Measurements from ENCODE around the gene TLE3. TPM values are rescaled to one million over a fixed set of nuclear protein-coding genes. Genes with fewer than 3 reads are reported as not detected.

The TLE3 gene
- total RNA-seq, 4 donors from 2014 or later: 39.1 to 275 (median 71.6) TPM

GRCh38 chr15:70064441-70064840, 33.3 kb downstream of the TLE3 start:
- intact Hi-C loops (cut with DNase I): no loop called here
- no peak for DNase-seq
- Histone ChIP-seq H3K4me3 (replicated peaks in 1 of 3) (no peak overlapping the region), H3K4me1 (peaks cover 37 to 68% of the 10 kb centered on the region in 2 donors), H3K27ac (peak overlapping the region in 1 of 3 donors; percentile 21), H3K36me3 (peaks cover 21 to 25% of the 10 kb centered on the region in 2 donors), H3K9me3 (no peaks in the 10 kb centered on the region), H3K27me3 (no peaks in the 10 kb centered on the region)
- TF ChIP-seq CTCF (IDR thresholded peaks at IDR 0.05) (no peak), POLR2A (IDR thresholded peaks at IDR 0.05) (no peak)
- 83 to 84% methylated on average over 4 of the region's 4 CpGs for WGBS, 2 donors

GRCh38 chr15:70063980-70064379, 33.7 kb downstream of the TLE3 start:
- DNase-seq: no peak
- WGBS, 2 donors: 92 to 93% methylated on average over 7 of the region's 7 CpGs
- H3K27me3 ChIP-seq: no peaks in the 10 kb centered on the region
- peaks cover 37 to 68% of the 10 kb centered on the region in 2 donors for H3K4me1 ChIP-seq
- H3K36me3 ChIP-seq: peaks cover 22 to 25% of the 10 kb centered on the region in 2 donors
- intact Hi-C loops (cut with DNase I): no loop called here
- H3K9me3 ChIP-seq: no peaks in the 10 kb centered on the region
- H3K4me3 ChIP-seq (replicated peaks in 1 of 3): no peak overlapping the region
- no peak overlapping the region for H3K27ac ChIP-seq
- TF ChIP-seq CTCF (IDR thresholded peaks at IDR 0.05) (no peak), POLR2A (IDR thresholded peaks at IDR 0.05) (no peak)

GRCh38 chr15:70063261-70063925, 34.3 kb downstream of the TLE3 start:
- WGBS, 2 donors: 76 to 82% methylated on average over 17 of the region's 17 CpGs
- H3K27me3 ChIP-seq: no peaks in the 10 kb centered on the region
- H3K27ac ChIP-seq: peak overlapping the region; percentile 6 to 39 (median 24)
- TF ChIP-seq CTCF (IDR thresholded peaks at IDR 0.05): no peak
- TF ChIP-seq POLR2A (IDR thresholded peaks at IDR 0.05): no peak
- H3K4me1 ChIP-seq: peaks cover 37 to 68% of the 10 kb centered on the region in 2 donors
- H3K4me3 ChIP-seq (replicated peaks in 1 of 3): no peak overlapping the region
- H3K9me3 ChIP-seq: no peaks in the 10 kb centered on the region
- intact Hi-C loops (cut with DNase I): no loop called here
- peak; percentile 49 to 52 for DNase-seq
- H3K36me3 ChIP-seq: peaks cover 24 to 27% of the 10 kb centered on the region in 2 donors

- Histone ChIP-seq H3K36me3 (peaks cover 33 to 37% of the 10 kb centered on the region in 2 donors), H3K27me3 (no peaks in the 10 kb centered on the region), H3K4me3 (replicated peaks in 1 of 3) (no peak overlapping the region), H3K27ac (peak overlapping the region; percentile 6 to 39 (median 24)), H3K4me1 (peaks cover 37 to 66% of the 10 kb centered on the region in 2 donors), H3K9me3 (no peaks in the 10 kb centered on the region)
- intact Hi-C loops (cut with DNase I): no loop called here
- WGBS, 2 donors: 20 to 39% methylated on average over 24 to 28 of the region's 29 CpGs
- DNase-seq: peak; percentile 86 to 87
- no peak for TF ChIP-seq POLR2A (IDR thresholded peaks at IDR 0.05)
- no peak for TF ChIP-seq CTCF (IDR thresholded peaks at IDR 0.05)
These were observed 35.3 kb downstream of the TLE3 start for GRCh38 chr15:70062321-70062956.

GRCh38 chr15:70061696-70062270, 35.9 kb downstream of the TLE3 start:
- intact Hi-C loops (cut with DNase I): no loop called here
- 71 to 78% methylated on average over 13 to 15 of the region's 15 CpGs for WGBS, 2 donors
- DNase-seq: no peak
- H3K27me3 ChIP-seq: no peaks in the 10 kb centered on the region
- H3K4me3 ChIP-seq (replicated peaks in 1 of 3): no peak overlapping the region
- H3K27ac ChIP-seq: peak overlapping the region in 2 of 3 donors; percentile 6 to 39
- no peak for TF ChIP-seq POLR2A (IDR thresholded peaks at IDR 0.05)
- no peak for TF ChIP-seq CTCF (IDR thresholded peaks at IDR 0.05)
- H3K9me3 ChIP-seq: no peaks in the 10 kb centered on the region
- peaks cover 37 to 59% of the 10 kb centered on the region in 2 donors for H3K4me1 ChIP-seq
- peaks cover 40 to 43% of the 10 kb centered on the region in 2 donors for H3K36me3 ChIP-seq
